KMS-11 (cell line): ENCODE results near the gene CTSD.

Experiments
- H2AFZ ChIP-seq: fragments of 200-600 bp; sonication (generic); 2 replicates; pipeline ENCODE4 v1.6.1; 2016; ENCODE audit warnings: antibody characterized with exemption, mixed run types, low read depth
- H3K27ac ChIP-seq: fragments of 200-600 bp; sonication (generic); 2 replicates; pipeline ENCODE4 v1.6.1; 2016; ENCODE audit warnings: mild to moderate bottlenecking, mixed run types
- H3K27me3 ChIP-seq: fragments of 200-600 bp; sonication (generic); 2 replicates; pipeline ENCODE4 v1.6.1; 2017; ENCODE audit warnings: mild to moderate bottlenecking, low read depth, mixed run types, moderate library complexity; ENCODE audit not compliant: insufficient read depth
- H3K36me3 ChIP-seq: fragments of 200-600 bp; sonication (generic); 2 replicates; pipeline ENCODE4 v1.6.1; 2017; ENCODE audit warnings: mild to moderate bottlenecking, mixed run types; ENCODE audit not compliant: insufficient read depth
- H3K4me1 ChIP-seq: fragments of 200-600 bp; sonication (generic); 2 replicates; pipeline ENCODE4 v1.6.1; 2016; ENCODE audit warnings: mild to moderate bottlenecking, low read depth, mixed run types; ENCODE audit not compliant: poor library complexity, severe bottlenecking
- H3K4me2 ChIP-seq: fragments of 200-600 bp; sonication (generic); 2 replicates; pipeline ENCODE4 v1.7.0; 2016; ENCODE audit warnings: mild to moderate bottlenecking, mixed run types
- H3K4me3 ChIP-seq: fragments of 200-600 bp; sonication (generic); IDR thresholded peaks from 2 replicates; pipeline ENCODE4 v1.6.1; 2017; ENCODE audit warnings: low read depth, low read length, mixed read lengths; ENCODE audit not compliant: insufficient read depth
- H3K79me2 ChIP-seq: fragments of 200-600 bp; sonication (generic); 2 replicates; pipeline ENCODE4 v1.6.1; 2016; ENCODE audit warnings: low read depth, mixed run types; ENCODE audit not compliant: insufficient read depth
- H3K9ac ChIP-seq: fragments of 200-600 bp; sonication (generic); 2 replicates; pipeline ENCODE4 v1.6.1; 2016; ENCODE audit warnings: mild to moderate bottlenecking, mixed run types
- H4K20me1 ChIP-seq: fragments of 200-600 bp; sonication (generic); 2 replicates; pipeline ENCODE4 v1.6.1; 2016; ENCODE audit warnings: mild to moderate bottlenecking, mixed run types; ENCODE audit not compliant: insufficient read depth
- CTCF ChIP-seq: fragments of 200-600 bp; sonication (generic); conservative IDR thresholded peaks from 2 replicates; pipeline ENCODE4 v1.6.1; 2017; ENCODE audit warnings: low read depth, mild to moderate bottlenecking, antibody characterized with exemption, low read length, moderate library complexity, mixed read lengths

Gene CTSD

GRCh38 chr11:1757861-1758610, 5.7 kb downstream of the CTSD start:
- H3K9ac ChIP-seq, result no peak overlapping the region
- no peaks in the 10 kb centered on the region for H3K36me3 ChIP-seq

GRCh38 chr11:1756791-1757771, 6.6 kb downstream of the CTSD start:
- Histone ChIP-seq H3K27ac (no peak overlapping the region), H3K9ac (no peak overlapping the region), H3K4me1 (no peaks in the 10 kb centered on the region), H2AFZ (no peak overlapping the region), H3K36me3 (no peaks in the 10 kb centered on the region), H3K4me3 (no peak overlapping the region), H3K4me2 (no peak overlapping the region), H3K27me3 (no peaks in the 10 kb centered on the region), H4K20me1 (no peaks in the 10 kb centered on the region), H3K79me2 (no peaks in the 10 kb centered on the region)
- TF ChIP-seq CTCF, result no peak

More at GRCh38 chr11:1757861-1758610, 5.7 kb downstream of the CTSD start:
- Histone ChIP-seq H3K27ac (no peak overlapping the region), H3K4me3 (no peak overlapping the region), H3K27me3 (no peaks in the 10 kb centered on the region), H2AFZ (no peak overlapping the region), H3K79me2 (no peaks in the 10 kb centered on the region), H3K4me2 (no peak overlapping the region), H4K20me1 (no peaks in the 10 kb centered on the region), H3K4me1 (no peaks in the 10 kb centered on the region)
- TF ChIP-seq CTCF, result no peak

GRCh38 chr11:1755692-1756561, 7.8 kb downstream of the CTSD start:
- no peak for TF ChIP-seq CTCF
- Histone ChIP-seq H3K79me2 (no peaks in the 10 kb centered on the region), H2AFZ (no peak overlapping the region), H3K9ac (no peak overlapping the region), H3K27me3 (no peaks in the 10 kb centered on the region), H3K27ac (no peak overlapping the region), H4K20me1 (no peaks in the 10 kb centered on the region), H3K36me3 (no peaks in the 10 kb centered on the region), H3K4me2 (no peak overlapping the region), H3K4me1 (no peaks in the 10 kb centered on the region), H3K4me3 (no peak overlapping the region)

- no peak for TF ChIP-seq CTCF
- Histone ChIP-seq H3K4me2 (no peak overlapping the region), H3K4me3 (no peak overlapping the region), H3K36me3 (no peaks in the 10 kb centered on the region), H3K9ac (no peak overlapping the region), H3K79me2 (no peaks in the 10 kb centered on the region), H2AFZ (no peak overlapping the region), H4K20me1 (no peaks in the 10 kb centered on the region), H3K27me3 (peaks cover 2% of the 10 kb centered on the region; the same call in 1 of the 2 replicates), H3K27ac (no peak overlapping the region), H3K4me1 (no peaks in the 10 kb centered on the region)
Measured at GRCh38 chr11:1755344-1755691, 8.4 kb downstream of the CTSD start.
